Adipocyte (in vitro differentiated cells): ENCODE measurements around the gene KAT2A.

Source experiments
- DNase-seq: peaks from one replicate; pipeline ENCODE4 v3.0.0-alpha.2; 2015; ENCODE audit warnings: low read depth
- H3K27me3 ChIP-seq: replicated peaks from 2 replicates; pipeline ENCODE4 v1.7.0; 2013; ENCODE audit warnings: mild to moderate bottlenecking, low read length, moderate library complexity; ENCODE audit not compliant: control insufficient read depth, insufficient read depth
- H3K36me3 ChIP-seq: 2 replicates; pipeline ENCODE4 v1.7.0; 2013; ENCODE audit warnings: low read length, mild to moderate bottlenecking, moderate library complexity; ENCODE audit not compliant: control insufficient read depth, insufficient read depth, severe bottlenecking
- H3K4me1 ChIP-seq: 2 replicates; pipeline ENCODE4 v1.7.0; 2013; ENCODE audit warnings: mild to moderate bottlenecking, low read length, moderate library complexity; ENCODE audit not compliant: control insufficient read depth, insufficient read depth
- H3K4me3 ChIP-seq: 2 replicates; pipeline ENCODE4 v1.7.0; 2013; ENCODE audit warnings: mild to moderate bottlenecking, low read length, moderate library complexity
- H3K9ac ChIP-seq: 2 replicates; pipeline ENCODE4 v1.7.0; 2013; ENCODE audit warnings: mild to moderate bottlenecking, low read length, moderate library complexity
- H3K9me3 ChIP-seq: 2 replicates; pipeline ENCODE4 v1.7.0; 2013; ENCODE audit warnings: mild to moderate bottlenecking, low read length, moderate library complexity; ENCODE audit not compliant: control insufficient read depth

KAT2A gene

DNA sequence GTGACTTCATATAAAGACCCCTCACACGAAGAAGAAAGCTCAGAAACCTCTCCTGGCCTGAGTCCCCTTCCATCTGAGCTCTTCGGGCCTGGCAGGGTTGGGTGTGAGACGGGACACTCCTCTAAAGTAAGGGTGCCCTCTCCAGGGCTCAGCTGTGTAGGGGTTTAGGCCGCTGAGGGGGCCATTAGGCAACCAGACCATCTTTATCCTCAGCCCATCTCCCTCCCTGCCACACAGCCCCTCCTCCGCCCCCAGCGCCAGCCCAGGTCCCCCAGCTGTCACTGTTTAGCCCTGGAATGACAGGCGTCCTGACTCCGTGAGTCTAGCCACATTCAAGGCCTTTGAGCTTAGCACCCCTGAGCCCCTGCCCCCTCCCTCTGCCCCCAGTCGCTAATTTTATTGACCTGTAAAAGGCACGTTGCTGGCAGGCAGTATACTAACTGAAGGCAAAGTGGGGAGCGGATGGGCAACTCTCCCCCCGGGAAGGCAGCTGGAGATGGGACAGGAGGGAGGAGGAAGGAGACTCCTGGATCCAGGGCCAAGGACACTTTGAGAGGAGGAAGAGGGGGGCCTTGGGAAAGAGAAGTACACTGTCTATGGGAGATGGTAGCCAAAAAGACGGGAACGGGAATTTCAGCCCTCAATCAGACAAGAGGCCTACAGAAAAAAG lies 22.3 kb downstream of the KAT2A start:
- H3K4me3 ChIP-seq, result no peak overlapping the region
- H3K9ac ChIP-seq, result no peak overlapping the region
- DNase-seq, result no peak
- peaks cover 3% of the 10 kb centered on the region for H3K4me1 ChIP-seq
- no peaks in the 10 kb centered on the region for H3K36me3 ChIP-seq
- H3K27me3 ChIP-seq, result peaks cover 43% of the 10 kb centered on the region
- H3K9me3 ChIP-seq, result no peaks in the 10 kb centered on the region

GRCh38 chr17:42097691-42098631 lies 23.2 kb downstream of the KAT2A start, which contains the start of gene ZNF385C:
Gene ZNF385C (minus strand): TSS chr17:42098473. CDS start chr17:42063056, 35,417 bp downstream.
- no peak within 1 kb of the TSS for H3K4me3 ChIP-seq
- peaks cover 46% of the 10 kb centered on the region for H3K27me3 ChIP-seq
- H3K4me1 ChIP-seq, result peaks cover 3% of the 10 kb centered on the region
- no peaks in the 10 kb centered on the region for H3K9me3 ChIP-seq
- no peaks in the 10 kb centered on the region for H3K36me3 ChIP-seq
- DNase-seq, result peak; percentile 12
- no peak within 1 kb of the TSS for H3K9ac ChIP-seq

- Histone ChIP-seq H3K4me1 (no peaks in the 10 kb centered on the region), H3K9ac (no peak overlapping the region), H3K27me3 (peaks cover 51% of the 10 kb centered on the region), H3K9me3 (no peaks in the 10 kb centered on the region), H3K36me3 (no peaks in the 10 kb centered on the region), H3K4me3 (no peak overlapping the region)
- DNase-seq, result no peak
Observed at GRCh38 chr17:42096360-42097111, 24.6 kb downstream of the KAT2A start.

GRCh38 chr17:42094375-42095069 lies 26.6 kb downstream of the KAT2A start:
- Histone ChIP-seq H3K27me3 (peaks cover 65% of the 10 kb centered on the region), H3K4me1 (no peaks in the 10 kb centered on the region), H3K9me3 (no peaks in the 10 kb centered on the region), H3K9ac (no peak overlapping the region), H3K36me3 (no peaks in the 10 kb centered on the region), H3K4me3 (no peak overlapping the region)
- DNase-seq, result no peak

- Histone ChIP-seq H3K36me3 (no peaks in the 10 kb centered on the region), H3K4me3 (no peak overlapping the region), H3K9me3 (no peaks in the 10 kb centered on the region), H3K27me3 (peaks cover 76% of the 10 kb centered on the region), H3K9ac (no peak overlapping the region), H3K4me1 (no peaks in the 10 kb centered on the region)
- DNase-seq, result no peak
Observed at GRCh38 chr17:42092939-42093338, 28.2 kb downstream of the KAT2A start.

DNA sequence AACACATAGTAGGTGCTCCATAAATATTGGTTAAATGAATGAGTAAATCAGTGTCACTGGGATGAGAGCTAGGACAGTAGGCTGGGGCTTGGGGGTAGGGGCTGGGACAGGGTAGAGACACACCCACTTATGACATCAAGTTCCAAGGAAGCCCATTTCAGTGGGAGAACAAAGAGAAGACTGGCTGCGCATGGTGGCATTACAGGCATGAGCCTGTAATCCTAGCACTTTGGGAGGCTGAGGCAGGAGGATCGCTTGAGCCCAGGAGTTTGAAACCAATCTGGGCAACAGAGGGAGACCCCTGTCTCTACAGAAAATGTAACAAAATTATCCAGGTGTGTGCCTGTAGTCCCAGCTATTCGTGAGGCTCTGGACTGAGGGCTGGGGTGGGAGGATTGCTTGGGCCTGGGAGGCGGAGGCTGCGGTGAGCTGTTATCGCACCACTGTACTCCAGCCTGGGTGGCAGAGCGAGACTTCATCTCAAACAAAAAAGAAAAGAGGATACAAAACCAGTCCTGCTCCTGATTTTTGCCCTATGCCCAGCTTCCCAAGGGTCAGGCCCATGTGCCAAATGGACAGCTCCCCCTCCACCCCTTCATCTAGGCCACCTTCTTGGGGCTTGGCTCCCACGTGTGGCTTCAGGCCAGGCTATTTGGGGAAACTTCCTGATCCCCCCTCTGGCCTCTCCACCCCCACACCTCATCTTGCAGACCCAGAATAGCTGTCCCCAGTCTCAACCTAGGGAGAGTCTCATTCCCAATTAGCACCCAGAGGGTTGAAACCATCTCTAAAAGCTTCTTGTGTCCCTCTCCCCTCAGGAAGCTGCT lies 30.0 kb downstream of the KAT2A start:
- no peak for DNase-seq
- Histone ChIP-seq H3K4me3 (no peak overlapping the region), H3K9me3 (no peaks in the 10 kb centered on the region)

DNA sequence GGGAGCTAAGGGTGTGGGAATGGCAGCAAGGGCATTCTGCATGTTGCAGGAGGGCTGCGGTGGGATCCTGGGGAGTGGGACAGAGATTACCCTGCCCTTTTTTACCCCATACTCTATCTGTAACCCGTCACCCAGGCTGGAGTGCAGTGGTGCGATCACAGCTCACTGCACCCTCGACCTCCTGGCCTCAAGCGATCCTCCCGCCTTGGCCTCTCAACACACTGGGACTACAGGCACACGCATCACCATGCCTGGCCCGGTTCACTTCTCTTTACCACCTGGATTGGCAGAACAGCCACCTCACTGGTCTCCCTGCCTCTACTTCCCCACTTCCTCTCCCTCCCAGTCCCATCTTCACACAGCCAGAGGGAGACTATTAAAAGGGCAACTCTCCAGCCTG lies 32.4 kb downstream of the KAT2A start:
- DNase-seq, result no peak
- Histone ChIP-seq H3K27me3 (peaks cover 39% of the 10 kb centered on the region), H3K9ac (no peak overlapping the region), H3K4me3 (no peak overlapping the region), H3K4me1 (no peaks in the 10 kb centered on the region), H3K9me3 (no peaks in the 10 kb centered on the region), H3K36me3 (no peaks in the 10 kb centered on the region)

More for the DNA sequence above, 30.0 kb downstream of the KAT2A start:
- H3K36me3 ChIP-seq, result no peaks in the 10 kb centered on the region
- no peak overlapping the region for H3K9ac ChIP-seq
- no peaks in the 10 kb centered on the region for H3K4me1 ChIP-seq
- peaks cover 63% of the 10 kb centered on the region for H3K27me3 ChIP-seq

GRCh38 chr17:42087736-42088705 lies 33.1 kb downstream of the KAT2A start:
- no peak for DNase-seq
- H3K4me3 ChIP-seq, result no peak overlapping the region
- no peaks in the 10 kb centered on the region for H3K36me3 ChIP-seq
- H3K9ac ChIP-seq, result no peak overlapping the region
- peaks cover 37% of the 10 kb centered on the region for H3K27me3 ChIP-seq
- no peaks in the 10 kb centered on the region for H3K9me3 ChIP-seq
- H3K4me1 ChIP-seq, result no peaks in the 10 kb centered on the region

DNA sequence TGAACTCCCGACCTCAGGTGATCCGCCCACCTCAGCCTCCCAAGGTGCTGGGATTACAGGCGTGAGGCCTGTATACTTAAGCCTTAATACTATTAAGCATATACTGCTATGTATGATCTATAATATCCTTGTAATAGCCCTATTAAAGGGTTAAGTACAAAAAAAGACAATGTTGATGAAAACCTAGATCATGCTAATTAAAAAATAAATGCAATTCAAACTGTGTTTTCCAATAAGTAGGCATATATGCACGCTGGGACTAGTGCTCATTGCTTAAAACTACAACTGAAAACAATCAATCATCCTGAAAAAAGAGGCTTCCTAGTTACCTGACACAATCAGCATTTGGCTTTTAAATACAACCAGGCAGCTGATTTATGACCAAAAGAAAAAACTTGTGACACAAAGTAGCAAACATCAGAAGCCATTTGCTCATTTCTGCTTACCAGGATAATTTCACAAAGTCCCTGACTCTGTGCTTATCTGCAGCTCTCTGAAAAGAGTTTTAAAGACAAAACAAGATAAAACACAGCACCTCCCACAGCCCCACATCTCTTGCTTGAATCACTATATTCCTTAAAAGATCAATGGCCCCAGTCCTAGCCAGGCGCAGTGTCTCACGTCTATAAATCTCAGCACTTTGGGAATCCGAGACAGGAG lies 34.0 kb downstream of the KAT2A start:
- Histone ChIP-seq H3K4me3 (no peak overlapping the region), H3K27me3 (peaks cover 37% of the 10 kb centered on the region), H3K36me3 (no peaks in the 10 kb centered on the region), H3K9ac (no peak overlapping the region), H3K9me3 (no peaks in the 10 kb centered on the region), H3K4me1 (no peaks in the 10 kb centered on the region)
- DNase-seq, result no peak
